Measurements from ENCODE around the gene LRRN4.

DNA sequence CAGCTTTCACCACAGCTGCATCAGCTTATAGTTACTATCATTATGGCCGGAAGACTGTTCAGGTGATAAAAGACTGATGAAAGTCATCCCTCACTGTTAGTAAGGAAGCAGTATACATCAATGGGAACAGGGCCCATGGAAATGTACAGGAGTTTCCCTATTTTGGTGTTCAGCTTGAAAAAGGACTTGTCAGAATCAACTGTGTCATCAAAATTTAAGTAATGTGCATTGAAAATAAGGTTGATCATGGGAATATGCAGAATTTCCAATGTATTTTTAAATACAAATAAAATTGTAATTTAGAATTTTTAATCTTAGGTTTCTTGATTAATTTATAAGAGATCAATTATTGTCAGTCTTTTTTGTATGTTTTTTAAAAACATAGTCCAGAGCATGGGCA, 16.8 kb downstream of the LRRN4 start:
- TF ChIP-seq FOXM1 (IDR thresholded peaks at IDR 0.05; ENCODE audit: borderline replicate concordance) (no peak), BHLHE40 (IDR thresholded peaks at IDR 0.05; ENCODE audit: borderline replicate concordance) (no peak), NFRKB (IDR thresholded peaks at IDR 0.05) (no peak), CTBP1 (IDR thresholded peaks at IDR 0.05; ENCODE audit: borderline replicate concordance) (no peak), PKNOX1 (IDR thresholded peaks at IDR 0.05) (no peak), FOXK2 (IDR thresholded peaks at IDR 0.05) (no peak), FOXA1 (IDR thresholded peaks at IDR 0.05) (no peak), SUZ12 (IDR thresholded peaks at IDR 0.05) (no peak), HDGF (IDR thresholded peaks at IDR 0.05; ENCODE audit: borderline replicate concordance) (no peak)

All from HEK293T (cell line).